HG03039 (cell line): ENCODE results near the gene POLH.
"Not testable (repeated sequence)": the region's sequence is repeated elsewhere in the genome, so short reads cannot be mapped to it uniquely, and the experiment has no call there.

Source experiments
- ATAC-seq: cut with Tn5 transposase; IDR thresholded peaks from one replicate; pipeline ENCODE4 v1.9.1; 2021; ENCODE audit warnings: mild to moderate bottlenecking, moderate library complexity; ENCODE audit not compliant: unreplicated experiment

The POLH gene

GRCh38 chr6:43629505-43630300, 53.7 kb downstream of the POLH start:
- peak; percentile 64 for ATAC-seq

GRCh38 chr6:43630980-43631619, 55.1 kb downstream of the POLH start:
- no peak for ATAC-seq

- not testable (repeated sequence) for ATAC-seq
Measured at GRCh38 chr6:43633002-43633401, 57.0 kb downstream of the POLH start.

GRCh38 chr6:43634702-43635303, 58.8 kb downstream of the POLH start:
- no peak for ATAC-seq

GRCh38 chr6:43635387-43636307, 59.7 kb downstream of the POLH start, which contains the start of gene MAD2L1BP:
Gene MAD2L1BP, plus strand, starts transcription at chr6:43635840. Its CDS starts 36 bp downstream, at chr6:43635876.
- ATAC-seq: peak; percentile 63

GRCh38 chr6:43636308-43636659, 60.3 kb downstream of the POLH start:
- ATAC-seq: no peak

- ATAC-seq: no peak
Measured at GRCh38 chr6:43639984-43640800, 64.2 kb downstream of the POLH start.

- ATAC-seq: peak; percentile 70
Measured at GRCh38 chr6:43644940-43645612, 69.1 kb downstream of the POLH start, which contains the start of gene RSPH9. Gene RSPH9, plus strand, starts transcription at chr6:43645036. Its CDS starts 63 bp downstream, at chr6:43645099.

- no peak for ATAC-seq
Measured at GRCh38 chr6:43645613-43645964, 69.6 kb downstream of the POLH start.

- no peak for ATAC-seq
Measured at GRCh38 chr6:43647613-43648012, 71.6 kb downstream of the POLH start.

GRCh38 chr6:43648248-43648647, 72.3 kb downstream of the POLH start:
- no peak for ATAC-seq

- not testable (repeated sequence) for ATAC-seq
Measured at GRCh38 chr6:43652822-43653221, 76.8 kb downstream of the POLH start.

GRCh38 chr6:43657221-43657802, 81.3 kb downstream of the POLH start:
- ATAC-seq: no peak

- ATAC-seq: no peak
Measured at GRCh38 chr6:43658161-43658560, 82.2 kb downstream of the POLH start.

- ATAC-seq: not testable (repeated sequence)
Measured at GRCh38 chr6:43662948-43663347, 87.0 kb downstream of the POLH start.
